HepG2 (cell line): ENCODE measurements around the gene RDM1. TPM values are rescaled to one million over a fixed set of nuclear protein-coding genes. Genes with fewer than 3 reads are reported as not detected.
"Not testable (repeated sequence)": the region's sequence is repeated elsewhere in the genome, so short reads cannot be mapped to it uniquely, and the experiment has no call there.

Experiments
- ATAC-seq: fragments of 200-7000 bp; cut with Tn5 transposase; 3 replicates; pipeline ENCODE4 v1.9.1; 2020; ENCODE audit warnings: mild to moderate bottlenecking, moderate library complexity
- BruUV-seq: library from RNA; stranded (reverse); fragments of 400-500 nt; replicated peaks from 2 replicates; lab custom pipeline; 2021; lab: Mats Ljungman, UMichigan
- CTCF ChIA-PET: fragments of 300-600 bp; formaldehyde crosslinking; extraction: SDS; loops from one replicate; lab custom pipeline; 2021; ENCODE audit warnings: low total read pairs, inconsistent platforms, low intra/inter-chr PET ratio; lab: Yijun Ruan, JAX
- POLR2A ChIA-PET: fragments of 350-600 bp; sonication (Branson Sonifier 250); formaldehyde crosslinking; loops from one replicate; lab custom pipeline; 2020; ENCODE audit warnings: antibody characterized with exemption, inconsistent platforms; lab: Yijun Ruan, JAX
- DNase-seq: peaks from one replicate; pipeline ENCODE4 v3.0.0-alpha.2; 2015; ENCODE audit warnings: low spot score
- FAIRE-seq: peaks from 3 replicates; lab custom pipeline; 2011; peaks lifted over from hg19 to GRCh38; lab: Jason Lieb, UNC
- H2AFZ ChIP-seq: one replicate; pipeline ENCODE4 v1.6.1; 2011; ENCODE audit warnings: low read length, inconsistent platforms
- H3K27ac ChIP-seq: fragments of 300-600 bp; 3 replicates; pipeline ENCODE4 v1.8.0; 2011; ENCODE audit warnings: mixed run types, mild to moderate bottlenecking, mixed read lengths, low read length, inconsistent platforms; ENCODE audit not compliant: insufficient read depth; ENCODE audit errors: extremely low read length
- H3K27me3 ChIP-seq, 2 experiments: fragments of 200-600 bp in 1 of 2; 2 replicates in 1 of 2; 3 replicates in 1 of 2; pipeline versions ENCODE4 v1.6.0 to v1.8.0; 2011; ENCODE audit warnings: low read length in 2 of 2, mild to moderate bottlenecking in 2 of 2, moderate library complexity in 2 of 2, inconsistent platforms in 1 of 2; ENCODE audit not compliant: insufficient read depth in 2 of 2, control insufficient read depth in 1 of 2
- H3K36me3 ChIP-seq, 2 experiments: fragments of 200-600 bp in 1 of 2; replicated peaks in 1 of 2; 2 replicates in 1 of 2; 3 replicates in 1 of 2; pipeline versions ENCODE4 v1.5.1 to v1.8.0; 2011; ENCODE audit warnings: low read length in 2 of 2, inconsistent platforms in 1 of 2; ENCODE audit not compliant: insufficient read depth in 2 of 2, control insufficient read depth in 1 of 2
- H3K4me1 ChIP-seq: 2 replicates; pipeline ENCODE4 v1.5.1; 2012; ENCODE audit warnings: low read length, inconsistent platforms; ENCODE audit not compliant: insufficient read depth
- H3K4me2 ChIP-seq: 2 replicates; pipeline ENCODE4 v1.6.0; 2011; ENCODE audit warnings: low read depth, low read length, inconsistent platforms
- H3K4me3 ChIP-seq, 3 experiments: fragments of 200-600 bp in 1 of 3; sonication (generic), shearing (Covaris generic) in 1 of 3; replicated peaks in 1 of 3; 2 replicates each; pipeline ENCODE4 v1.5.1; 2011 to 2016; ENCODE audit warnings: low read length in 3 of 3, inconsistent platforms in 2 of 3, low read depth in 2 of 3, mild to moderate bottlenecking in 2 of 3, control low read depth in 1 of 3, mixed read lengths in 1 of 3; ENCODE audit not compliant: insufficient read depth in 1 of 3
- H3K79me2 ChIP-seq: one replicate; pipeline ENCODE4 v1.6.1; 2011; ENCODE audit warnings: low read length, inconsistent platforms; ENCODE audit not compliant: insufficient read depth
- H3K9ac ChIP-seq: 2 replicates; pipeline ENCODE4 v1.6.0; 2011; ENCODE audit warnings: mild to moderate bottlenecking, low read depth, low read length, inconsistent platforms; ENCODE audit not compliant: insufficient read depth
- H3K9me3 ChIP-seq: 2 replicates; pipeline ENCODE4 v1.5.1; 2012; ENCODE audit warnings: mild to moderate bottlenecking, low read length
- H4K20me1 ChIP-seq: 2 replicates; pipeline ENCODE4 v1.6.0; 2011; ENCODE audit warnings: inconsistent platforms, mild to moderate bottlenecking, low read length, moderate library complexity; ENCODE audit not compliant: insufficient read depth
- ARHGAP35 ChIP-seq: sonication (generic); formaldehyde crosslinking; IDR thresholded peaks from 2 replicates; pipeline ENCODE4 v1.9.0; 2022; ENCODE audit warnings: mild to moderate bottlenecking, inconsistent platforms, moderate library complexity, missing genetic modification reagents, borderline replicate concordance
- JDP2 ChIP-seq: sonication (generic); formaldehyde crosslinking; IDR thresholded peaks from 2 replicates; pipeline ENCODE4 v1.8.1; 2022; ENCODE audit warnings: missing genetic modification reagents, borderline replicate concordance
- SP140L ChIP-seq: sonication (generic); formaldehyde crosslinking; IDR thresholded peaks from 2 replicates; pipeline ENCODE4 v1.4.0; 2020; ENCODE audit warnings: missing genetic modification reagents, borderline replicate concordance
- TP53 ChIP-seq: sonication (generic); formaldehyde crosslinking; conservative IDR thresholded peaks from 2 replicates; pipeline ENCODE4 v1.4.0; 2020; ENCODE audit warnings: missing genetic modification reagents
- ZFP36 ChIP-seq: fragments of 150-350 bp; IDR thresholded peaks from 2 replicates; pipeline ENCODE4 v1.6.1; 2018; ENCODE audit warnings: borderline replicate concordance, low read length, low read depth; ENCODE audit not compliant: partially characterized antibody
- ZNF564 ChIP-seq: sonication (generic); formaldehyde crosslinking; IDR thresholded peaks from 2 replicates; pipeline ENCODE4 v1.8.1; 2023; ENCODE audit warnings: mild to moderate bottlenecking, missing genetic modification reagents
- ZNF619 ChIP-seq: sonication (generic); formaldehyde crosslinking; IDR thresholded peaks from 2 replicates; pipeline ENCODE4 v1.4.0; 2020; ENCODE audit warnings: mild to moderate bottlenecking, missing genetic modification reagents
- WGBS: methylation state at CpG from one replicate; pipeline ENCODE4 v1.1.6; 2017; ENCODE audit warnings: low lambda C conversion rate; 5-methylcytosine and 5-hydroxymethylcytosine counted together
- in situ Hi-C: cut with HindIII; loops from 2 replicates; pipeline ENCODE4 v1.10.0; 2017; ENCODE audit warnings: low pct_unique_long_range_greater_than_20kb; ENCODE audit not compliant: extremely low pct_ligation_motif_present
- intact Hi-C: fragments of 100-400 bp; cut with micrococcal nuclease; formaldehyde crosslinking; loops from one replicate; pipeline ENCODE4 v1.10.0; 2022; ENCODE audit not compliant: unreplicated experiment
- polyA plus RNA-seq, 8 experiments: library from polyadenylated mRNA; depleted of rRNA in 3 of 8; stranded (reverse) in 7 of 8; unstranded in 1 of 8; fragments of >200 nt; fragmentation: Illumina TruSeq in 4 of 8; extraction: Trizol in 4 of 8; gene quantifications; 2 replicates each; pipeline versions ENCODE4 v1.2.1 to v1.2.3, GENCODE V29; 2011 to 2016; ENCODE audit warnings: low read depth in 4 of 8, missing spikeins in 1 of 8, mixed read lengths in 1 of 8; ENCODE audit not compliant: insufficient read depth in 1 of 8
- total RNA-seq, 5 experiments: library from RNA; depleted of rRNA; stranded (reverse); fragments of >200 nt; fragmentation: Illumina TruSeq; extraction: Trizol; gene quantifications; 2 replicates each; pipeline ENCODE4 v1.2.3, GENCODE V29; 2016; ENCODE audit warnings: low read depth in 1 of 5
- TF ChIP-seq, protein P1 (sequence below): sonication (generic); formaldehyde crosslinking; IDR thresholded peaks from 2 replicates; pipeline ENCODE4 v1.4.0; 2020; ENCODE audit warnings: mild to moderate bottlenecking, missing genetic modification reagents
- TF ChIP-seq, protein P2 (sequence below): sonication (generic); formaldehyde crosslinking; IDR thresholded peaks from 2 replicates; pipeline ENCODE4 v1.4.0; 2020; ENCODE audit warnings: missing genetic modification reagents

The RDM1 gene
- total and polyA plus RNA-seq, 2 of the 13 experiments (the other 11 are each of a cell fraction or from before 2014, with no cell fraction given): 0.28 to 0.40 TPM

DNA sequence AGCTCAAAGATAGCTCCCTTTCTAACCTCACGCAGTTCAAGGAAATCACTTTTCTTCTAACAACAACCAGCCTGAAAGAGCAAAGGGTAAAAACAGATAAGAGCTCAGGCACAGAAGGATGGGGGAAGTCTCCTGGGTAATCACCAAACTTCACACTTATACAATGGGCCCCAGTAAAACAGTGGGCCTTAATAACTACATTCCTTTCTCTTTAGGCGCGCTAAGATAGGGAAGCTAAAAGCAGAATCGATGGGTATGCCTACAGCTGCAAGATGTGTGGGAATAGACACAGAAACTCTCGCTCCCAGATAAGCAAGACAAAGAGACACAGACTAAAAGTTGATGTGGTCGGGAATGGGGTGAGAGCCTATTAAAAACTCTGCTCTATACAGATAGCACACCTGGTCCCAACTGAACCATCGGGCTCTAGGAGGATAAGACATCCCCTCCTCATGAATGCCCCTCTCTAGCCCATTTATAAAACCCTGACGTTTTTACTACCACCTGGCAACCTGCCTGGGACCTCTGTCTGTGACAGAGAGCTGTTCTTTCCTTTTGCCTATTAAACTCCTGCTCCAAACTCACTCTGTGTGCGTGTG is 12.1 kb upstream of the RDM1 start:
- H2AFZ ChIP-seq: no peak overlapping the region
- 27% methylated on average over 9 of the region's 9 CpGs for WGBS
- TF ChIP-seq TP53 (CRISPR knock-in tag): no peak
- TF ChIP-seq ZNF564 (CRISPR knock-in tag): no peak
- TF ChIP-seq, protein P1, sequence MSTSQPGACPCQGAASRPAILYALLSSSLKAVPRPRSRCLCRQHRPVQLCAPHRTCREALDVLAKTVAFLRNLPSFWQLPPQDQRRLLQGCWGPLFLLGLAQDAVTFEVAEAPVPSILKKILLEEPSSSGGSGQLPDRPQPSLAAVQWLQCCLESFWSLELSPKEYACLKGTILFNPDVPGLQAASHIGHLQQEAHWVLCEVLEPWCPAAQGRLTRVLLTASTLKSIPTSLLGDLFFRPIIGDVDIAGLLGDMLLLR (CRISPR knock-in tag): no peak
- no peak for TF ChIP-seq ZNF619 (CRISPR knock-in tag)
- TF ChIP-seq JDP2: no peak
- no peak for TF ChIP-seq SP140L (CRISPR knock-in tag)
- TF ChIP-seq, protein P2, sequence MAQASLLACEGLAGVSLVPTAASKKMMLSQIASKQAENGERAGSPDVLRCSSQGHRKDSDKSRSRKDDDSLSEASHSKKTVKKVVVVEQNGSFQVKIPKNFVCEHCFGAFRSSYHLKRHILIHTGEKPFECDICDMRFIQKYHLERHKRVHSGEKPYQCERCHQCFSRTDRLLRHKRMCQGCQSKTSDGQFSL (CRISPR knock-in tag): no peak
- TF ChIP-seq ARHGAP35 (CRISPR knock-in tag): no peak
- no peak for TF ChIP-seq ZFP36
- DNase-seq: no peak
- POLR2A ChIA-PET: no interaction called here
- H3K4me1 ChIP-seq: 0 out of 2 replicates have a peak, but pooled peaks cover 5% of the 10 kb centered on the region
- peaks cover 0 to 6% of the 10 kb centered on the region in 2 experiments; a peak in 1 of 5 replicates for H3K27me3 ChIP-seq
- H3K79me2 ChIP-seq: no peaks in the 10 kb centered on the region
- no peaks in the 10 kb centered on the region for H4K20me1 ChIP-seq
- in situ Hi-C loops: no loop called here
- CTCF ChIA-PET: no interaction called here
- no peak overlapping the region for H3K4me3 ChIP-seq
- no peak overlapping the region for H3K4me2 ChIP-seq
- BruUV-seq: no TSS peak
- no peak for ATAC-seq
- H3K9ac ChIP-seq: no peak overlapping the region
- no peaks in the 10 kb centered on the region for H3K9me3 ChIP-seq
- H3K36me3 ChIP-seq: no peaks in the 10 kb centered on the region
- FAIRE-seq: no peak
- no peak overlapping the region for H3K27ac ChIP-seq
- intact Hi-C loops: no loop called here

DNA sequence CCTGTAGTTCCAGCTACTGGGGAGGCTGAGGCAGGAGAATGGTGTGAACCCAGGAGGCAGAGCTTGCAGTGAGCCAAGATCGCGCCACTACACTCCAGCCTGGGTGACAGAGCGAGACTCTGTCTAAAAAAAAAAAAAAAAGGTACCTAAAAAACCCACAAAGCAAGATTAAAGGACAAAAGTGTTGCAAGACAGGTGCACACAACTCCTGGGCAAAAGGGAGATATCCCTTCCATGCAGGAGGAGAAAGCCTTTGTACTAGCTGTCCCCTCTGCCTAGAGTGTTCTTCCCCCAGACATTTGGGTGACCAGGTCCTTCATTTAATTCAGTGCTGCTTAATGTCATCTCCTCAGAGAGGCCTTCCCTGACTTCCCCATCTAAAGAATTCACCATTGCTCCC is 7.9 kb upstream of the RDM1 start:
- H2AFZ ChIP-seq, FAIRE-seq, CTCF ChIA-PET, H3K9ac ChIP-seq, H3K36me3 ChIP-seq, in situ Hi-C loops, H3K4me1 ChIP-seq, H4K20me1 ChIP-seq, H3K4me3 ChIP-seq, H3K4me2 ChIP-seq, H3K79me2 ChIP-seq, H3K27me3 ChIP-seq, BruUV-seq, ATAC-seq, H3K9me3 ChIP-seq, POLR2A ChIA-PET, intact Hi-C loops, H3K27ac ChIP-seq, DNase-seq: not testable (repeated sequence)
- 38% methylated on average over 3 of the region's 3 CpGs for WGBS
